Measurements from ENCODE around the gene NOTCH1.

NOTCH1 gene

GRCh38 chr9:136538599-136539426 is 7.0 kb downstream of the NOTCH1 start:
- H3K4me3 ChIP-seq (replicated peaks; ENCODE audit: low read depth, low read length), result no peak overlapping the region

GRCh38 chr9:136537896-136538598 is 7.8 kb downstream of the NOTCH1 start:
- TF ChIP-seq, protein P1, sequence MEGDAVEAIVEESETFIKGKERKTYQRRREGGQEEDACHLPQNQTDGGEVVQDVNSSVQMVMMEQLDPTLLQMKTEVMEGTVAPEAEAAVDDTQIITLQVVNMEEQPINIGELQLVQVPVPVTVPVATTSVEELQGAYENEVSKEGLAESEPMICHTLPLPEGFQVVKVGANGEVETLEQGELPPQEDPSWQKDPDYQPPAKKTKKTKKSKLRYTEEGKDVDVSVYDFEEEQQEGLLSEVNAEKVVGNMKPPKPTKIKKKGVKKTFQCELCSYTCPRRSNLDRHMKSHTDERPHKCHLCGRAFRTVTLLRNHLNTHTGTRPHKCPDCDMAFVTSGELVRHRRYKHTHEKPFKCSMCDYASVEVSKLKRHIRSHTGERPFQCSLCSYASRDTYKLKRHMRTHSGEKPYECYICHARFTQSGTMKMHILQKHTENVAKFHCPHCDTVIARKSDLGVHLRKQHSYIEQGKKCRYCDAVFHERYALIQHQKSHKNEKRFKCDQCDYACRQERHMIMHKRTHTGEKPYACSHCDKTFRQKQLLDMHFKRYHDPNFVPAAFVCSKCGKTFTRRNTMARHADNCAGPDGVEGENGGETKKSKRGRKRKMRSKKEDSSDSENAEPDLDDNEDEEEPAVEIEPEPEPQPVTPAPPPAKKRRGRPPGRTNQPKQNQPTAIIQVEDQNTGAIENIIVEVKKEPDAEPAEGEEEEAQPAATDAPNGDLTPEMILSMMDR (IDR thresholded peaks at IDR 0.05; ENCODE audit: low read depth, low read length, missing control alignments), result no peak
- DNase-seq (ENCODE audit: extremely low read depth, low read depth), result no peak
- H3K4me3 ChIP-seq (replicated peaks; ENCODE audit: low read depth, low read length), result no peak overlapping the region

More at GRCh38 chr9:136538599-136539426, 7.0 kb downstream of the NOTCH1 start:
- no peak for DNase-seq (ENCODE audit: extremely low read depth, low read depth)
- TF ChIP-seq, protein P1 (IDR thresholded peaks at IDR 0.05; ENCODE audit: low read depth, low read length, missing control alignments), result no peak

- H3K4me3 ChIP-seq (replicated peaks; ENCODE audit: low read depth, low read length), result no peak overlapping the region
- TF ChIP-seq, protein P1 (IDR thresholded peaks at IDR 0.05; ENCODE audit: low read depth, low read length, missing control alignments), result no peak
- no peak for DNase-seq (ENCODE audit: extremely low read depth, low read depth)
Measured at GRCh38 chr9:136537411-136537810, 8.4 kb downstream of the NOTCH1 start.

DNA sequence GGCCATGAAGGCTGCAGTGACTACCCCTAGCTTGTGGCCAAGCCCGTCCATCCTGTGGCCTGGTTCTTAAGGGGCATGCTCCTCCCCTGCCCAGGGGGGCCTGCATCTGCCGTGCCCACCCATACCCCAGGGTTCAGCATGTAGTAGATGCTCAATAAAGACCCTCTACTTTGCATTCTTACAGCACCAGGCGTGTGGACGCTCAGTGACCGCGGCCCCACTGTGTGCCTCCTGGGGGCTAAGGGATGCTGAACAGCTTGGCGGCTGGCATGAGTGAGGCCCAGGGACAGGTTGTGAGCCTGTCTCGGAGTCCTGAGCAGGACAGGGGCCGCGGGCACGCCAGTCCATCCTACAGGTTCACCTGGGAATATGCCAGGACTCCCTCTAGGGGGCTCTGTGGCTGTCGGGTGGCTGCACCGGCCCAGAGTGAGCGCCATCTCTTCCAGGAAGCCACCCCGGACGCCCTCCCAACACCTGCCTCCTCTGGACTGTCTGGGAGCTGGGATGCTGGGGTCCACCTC is 9.1 kb downstream of the NOTCH1 start:
- DNase-seq (ENCODE audit: extremely low read depth, low read depth), result no peak
- H3K4me3 ChIP-seq (replicated peaks; ENCODE audit: low read depth, low read length), result no peak overlapping the region
- TF ChIP-seq, protein P1 (IDR thresholded peaks at IDR 0.05; ENCODE audit: low read depth, low read length, missing control alignments), result peak; percentile 13

GRCh38 chr9:136536051-136536720 is 9.7 kb downstream of the NOTCH1 start:
- TF ChIP-seq, protein P1 (IDR thresholded peaks at IDR 0.05; ENCODE audit: low read depth, low read length, missing control alignments), result no peak
- H3K4me3 ChIP-seq (replicated peaks; ENCODE audit: low read depth, low read length), result no peak overlapping the region
- DNase-seq (ENCODE audit: extremely low read depth, low read depth), result no peak

- H3K4me3 ChIP-seq (replicated peaks; ENCODE audit: low read depth, low read length), result no peak overlapping the region
- DNase-seq (ENCODE audit: extremely low read depth, low read depth), result no peak
- TF ChIP-seq, protein P1 (IDR thresholded peaks at IDR 0.05; ENCODE audit: low read depth, low read length, missing control alignments), result no peak
Measured at GRCh38 chr9:136535070-136535469, 10.8 kb downstream of the NOTCH1 start.

Data from HFF-Myc (cell line).